Epidermal melanocyte (primary cell): Measurements from ENCODE around the gene ARHGAP23.

Source experiments
- DNase-seq: peaks from one replicate; pipeline ENCODE4 v3.0.0; 2011; ENCODE audit warnings: low spot score; ENCODE audit not compliant: insufficient read length

ARHGAP23 gene

DNA sequence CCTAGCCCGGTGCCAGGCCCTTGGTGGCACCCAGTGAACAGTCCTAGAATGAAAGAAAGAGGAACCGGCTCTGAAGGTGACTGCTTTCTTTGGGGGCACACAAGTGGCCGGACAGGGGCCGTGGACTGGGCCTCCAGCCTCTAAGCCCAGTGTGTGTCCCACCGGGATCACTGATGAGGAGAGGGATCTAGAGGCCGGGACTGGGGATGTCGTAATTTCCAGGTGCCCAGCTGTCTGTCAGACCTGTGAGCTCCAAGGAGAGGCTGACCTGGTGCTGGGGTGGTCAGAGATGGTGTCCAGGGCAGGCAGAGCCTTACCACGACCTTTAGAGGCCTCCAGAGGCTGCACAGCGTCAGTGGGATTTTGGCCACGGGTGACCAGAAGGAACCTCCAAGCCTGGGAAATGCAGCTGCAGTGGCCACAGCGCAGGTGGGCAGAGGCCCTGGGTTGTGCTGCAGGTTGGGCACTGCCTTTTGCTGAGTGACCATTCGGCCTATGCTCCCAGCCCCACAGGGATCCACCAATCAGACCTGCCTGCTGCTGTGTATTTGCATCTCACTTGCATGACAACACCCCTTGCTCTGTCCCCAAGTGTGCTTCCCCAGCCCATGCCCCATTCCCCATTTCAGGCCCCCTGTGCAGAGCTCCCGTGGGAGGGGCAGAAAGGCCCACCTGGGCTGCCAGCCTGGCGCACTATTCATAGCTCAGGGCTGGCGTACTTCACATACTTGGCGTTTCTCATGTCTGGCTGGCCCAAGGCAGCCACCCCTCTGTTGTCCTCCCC is 12.5 kb downstream of the ARHGAP23 start:
- DNase-seq: no peak

DNA sequence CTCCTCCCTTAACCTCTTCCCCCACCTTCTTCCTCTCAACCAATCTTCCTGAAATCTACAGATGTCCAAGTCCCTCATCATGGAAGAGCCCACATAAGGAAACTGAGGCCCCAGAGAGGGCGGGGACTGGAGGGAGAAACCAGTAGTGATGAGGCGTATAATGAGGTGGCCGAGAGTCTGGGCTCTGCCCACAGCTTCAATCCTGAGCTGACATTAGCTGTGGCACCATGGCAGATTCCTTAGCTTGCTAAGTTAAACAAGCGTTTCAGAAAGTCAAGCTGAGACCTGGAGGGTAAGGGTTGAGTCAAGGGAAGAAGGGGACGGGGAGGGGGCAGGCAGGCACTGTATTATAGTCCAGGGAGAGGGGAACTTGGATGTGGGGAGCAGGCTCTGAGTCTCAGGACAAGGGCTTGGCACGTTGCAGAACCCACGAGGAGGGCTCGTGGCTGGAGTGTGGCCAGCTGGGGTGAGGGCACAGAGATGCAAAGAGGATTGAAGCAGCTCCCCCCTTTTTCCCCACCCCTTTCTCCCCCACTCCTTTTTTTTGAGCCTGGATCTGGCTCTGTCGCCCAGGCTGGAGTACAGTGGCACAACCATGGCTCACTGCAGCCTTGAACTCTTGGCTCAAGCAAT is 13.3 kb downstream of the ARHGAP23 start:
- DNase-seq: no peak

DNA sequence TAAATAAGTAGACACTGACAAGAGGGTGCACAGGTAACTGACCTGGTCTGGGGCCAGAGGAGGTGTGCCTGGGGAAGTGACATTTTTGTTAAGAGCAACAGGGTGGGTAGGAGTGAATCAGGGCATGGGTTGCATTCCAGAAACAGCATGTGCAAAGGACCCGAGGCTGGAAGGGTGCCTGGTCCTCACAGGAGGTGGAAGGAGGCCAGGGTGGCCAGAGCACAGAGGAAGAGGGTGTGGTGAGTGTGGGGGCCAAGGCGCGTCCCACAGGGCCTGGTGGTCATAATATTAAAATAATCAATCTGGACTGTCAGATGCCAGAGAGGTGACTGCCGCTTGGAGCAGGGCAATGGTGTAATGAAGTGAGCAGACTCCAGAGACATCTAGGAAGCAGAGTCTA is 14.3 kb downstream of the ARHGAP23 start:
- no peak for DNase-seq

DNA sequence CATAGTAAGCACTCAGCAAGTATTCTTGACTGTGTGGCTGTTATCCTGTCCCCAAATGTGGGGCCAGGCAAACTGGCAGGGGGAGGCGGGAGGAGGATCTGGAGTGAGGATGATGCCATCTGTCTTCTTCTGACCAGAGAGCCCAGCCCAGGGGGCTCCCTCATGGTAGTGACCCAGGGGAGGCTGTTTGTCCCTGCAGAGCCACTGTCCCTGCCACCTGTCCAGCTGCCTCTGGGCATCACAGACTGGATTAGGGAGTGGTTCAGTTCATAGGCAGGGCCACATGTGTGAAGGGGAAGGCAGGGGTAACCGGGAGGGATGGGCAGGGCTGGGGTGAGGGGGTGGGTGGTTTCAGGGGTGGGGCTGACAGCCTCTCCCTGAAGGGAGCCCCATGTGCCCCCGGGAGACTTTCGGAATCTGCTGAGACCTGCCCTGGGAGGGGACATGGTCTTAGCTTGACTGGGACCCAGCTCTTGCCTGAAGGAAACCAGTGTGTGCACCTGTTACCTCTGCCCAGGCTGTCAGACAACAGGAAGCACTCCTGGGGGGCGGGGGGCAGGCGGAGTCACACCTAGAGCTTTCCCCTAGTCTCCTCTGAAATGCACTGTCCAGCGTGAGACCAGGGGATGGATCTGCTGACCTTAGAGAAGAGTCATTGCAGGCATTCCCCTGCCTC is 15.2 kb downstream of the ARHGAP23 start:
- no peak for DNase-seq

DNA sequence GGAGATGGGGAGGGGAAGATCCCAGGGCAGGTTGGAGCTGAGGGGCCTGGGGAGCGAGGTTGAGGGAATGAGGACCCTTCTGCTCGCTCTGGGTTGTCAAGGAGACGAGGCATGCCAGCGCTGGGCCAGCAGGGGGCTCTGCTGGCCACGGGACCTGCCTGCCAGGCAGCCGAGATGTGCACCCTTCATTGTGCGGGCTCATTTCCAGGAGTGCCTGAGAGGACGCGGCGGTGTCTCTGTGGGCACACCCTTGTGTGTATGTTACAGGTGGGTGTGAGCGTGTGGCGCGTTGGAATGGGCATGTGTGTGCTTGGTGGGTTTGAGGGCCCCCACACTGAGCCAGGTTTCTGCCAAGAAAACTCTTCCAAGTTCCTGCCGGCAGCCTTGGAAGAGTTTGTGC is 15.9 kb downstream of the ARHGAP23 start:
- peak; percentile 88 for DNase-seq

DNA sequence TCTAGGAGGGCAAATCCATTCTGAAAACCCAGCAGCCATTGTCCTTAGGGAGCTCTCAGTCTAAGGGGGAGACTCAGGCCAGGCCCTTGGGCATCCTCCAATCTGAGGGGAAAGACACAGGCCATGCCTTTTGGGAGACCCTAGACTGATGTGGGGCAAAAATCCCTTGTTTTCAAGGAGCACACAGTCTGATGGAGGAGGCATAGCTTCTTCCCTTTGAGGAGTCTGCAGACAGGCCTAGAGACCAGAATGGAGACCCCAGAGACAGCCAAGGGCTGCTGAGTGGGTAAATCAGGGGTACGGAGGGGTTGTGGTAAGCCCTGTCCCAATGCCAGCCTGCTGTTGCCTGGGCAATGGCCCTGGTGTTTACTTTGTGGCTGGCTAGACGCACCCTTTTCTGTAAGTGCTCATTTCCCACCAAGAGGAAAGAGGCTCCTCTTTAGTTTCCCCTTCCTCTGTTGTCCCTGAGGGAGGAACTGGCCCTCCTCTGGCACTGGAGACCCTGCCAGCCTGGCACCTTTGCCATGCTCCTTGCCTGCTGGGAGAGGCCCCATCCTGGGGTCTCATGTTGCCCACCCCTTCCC is 19.3 kb downstream of the ARHGAP23 start:
- DNase-seq: no peak

DNA sequence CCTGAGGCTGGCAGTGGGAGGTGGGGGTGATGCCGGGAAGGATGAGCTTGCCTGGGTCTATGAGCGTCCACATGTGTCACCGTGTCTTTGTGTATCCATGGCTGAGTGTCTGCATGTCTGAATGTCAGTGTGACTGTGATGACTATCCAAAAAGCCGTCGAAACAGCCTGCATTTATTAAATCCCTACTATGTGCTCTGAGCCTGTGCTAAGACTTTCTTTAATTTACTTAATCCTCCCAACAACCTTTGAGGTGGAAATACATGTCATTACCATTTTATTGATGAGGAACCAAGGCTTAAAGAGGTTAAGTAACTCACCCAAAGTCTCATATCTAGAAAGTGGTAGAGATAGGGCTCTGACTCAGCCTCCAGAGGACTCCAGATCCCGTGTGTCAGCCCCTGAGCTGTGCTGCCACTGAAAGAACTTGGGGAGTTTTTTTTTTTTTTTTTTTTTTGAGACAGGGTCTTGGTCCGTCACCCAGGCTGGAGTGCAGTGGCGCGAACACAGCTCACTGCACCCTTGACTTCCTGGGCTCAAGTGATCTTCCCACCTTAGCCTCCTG is 20.0 kb downstream of the ARHGAP23 start:
- DNase-seq: no peak

DNA sequence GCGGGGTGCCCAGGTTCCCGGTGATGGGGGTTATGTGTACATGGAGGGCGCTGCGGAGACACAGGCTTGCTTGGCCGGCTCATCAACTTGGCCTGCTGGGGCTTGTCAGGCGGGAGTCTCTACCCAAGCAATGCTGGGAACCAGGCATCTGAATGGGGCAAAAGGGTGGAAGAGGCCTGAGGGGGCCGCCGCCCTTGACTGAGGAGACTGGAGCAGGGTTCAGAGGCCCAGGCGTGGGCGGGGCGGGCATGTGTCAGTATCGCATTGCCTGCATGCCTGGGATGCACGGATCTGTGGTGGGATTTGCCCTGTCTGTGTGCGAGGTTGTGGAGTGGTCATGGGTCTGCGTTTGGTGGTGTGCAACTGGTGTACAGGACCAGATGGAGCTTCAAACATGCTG is 21.1 kb downstream of the ARHGAP23 start:
- DNase-seq: peak; percentile 7

DNA sequence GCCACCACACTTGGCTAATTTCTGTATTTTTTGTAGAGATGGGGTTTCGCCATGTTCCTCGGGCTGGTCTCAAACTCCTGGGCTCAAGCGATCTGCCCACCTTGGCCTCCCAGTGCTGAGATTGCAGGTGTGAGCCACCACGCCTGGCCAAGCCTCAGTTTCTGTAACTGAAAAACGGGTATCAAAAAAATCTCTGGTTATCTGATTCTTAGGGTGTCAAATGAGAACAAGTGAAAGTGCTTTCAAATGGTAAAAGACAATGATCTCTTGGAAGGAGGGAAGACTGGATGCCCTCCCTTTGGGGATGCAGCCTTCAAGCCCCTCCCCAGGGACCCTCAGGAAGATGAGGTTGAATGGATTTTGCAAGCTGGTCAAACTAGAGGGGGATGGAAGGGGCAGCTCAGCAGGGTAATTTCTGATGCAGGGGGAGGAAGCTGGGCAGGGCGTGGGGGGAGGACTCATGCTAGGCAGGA is 22.3 kb downstream of the ARHGAP23 start:
- no peak for DNase-seq

DNA sequence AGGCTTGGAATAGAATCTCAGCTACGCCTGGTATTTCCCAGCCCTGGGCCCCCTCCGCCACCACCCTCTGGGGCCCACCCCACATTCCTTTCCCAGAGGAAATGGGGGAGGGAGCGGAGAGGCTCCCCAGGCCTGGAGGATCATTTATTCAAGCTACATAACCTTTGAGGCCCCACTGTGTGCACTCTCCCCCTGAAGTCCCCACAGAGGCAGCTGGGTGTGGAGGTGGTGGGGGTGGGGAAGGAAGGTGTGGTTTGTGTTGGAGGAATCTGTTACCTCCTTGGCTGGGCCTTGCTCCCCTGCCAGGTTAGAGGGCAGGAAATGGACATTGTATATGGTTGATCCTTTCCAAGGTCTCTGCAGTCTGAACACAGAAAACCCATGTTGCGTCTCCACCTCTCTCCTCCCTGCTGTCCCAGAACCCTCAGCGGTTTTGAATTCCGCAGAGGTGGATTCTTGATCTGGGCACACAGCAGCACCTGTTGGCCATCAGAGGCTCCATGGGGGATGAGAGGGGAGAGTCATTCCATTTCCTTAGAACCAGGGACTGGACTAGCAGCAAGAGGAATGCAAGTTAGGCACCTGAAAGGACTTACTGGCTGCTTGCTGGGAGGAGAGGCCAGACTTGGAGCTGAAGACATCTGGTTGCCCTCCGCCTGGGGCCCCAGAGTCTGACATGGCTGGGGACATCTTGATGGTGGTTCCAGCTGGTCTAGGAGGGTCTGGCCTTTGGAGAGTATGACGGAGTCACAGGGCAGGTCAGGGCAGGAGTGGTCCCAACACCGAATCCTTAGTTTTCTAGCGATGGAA is 23.0 kb downstream of the ARHGAP23 start:
- DNase-seq: peak; percentile 58

DNA sequence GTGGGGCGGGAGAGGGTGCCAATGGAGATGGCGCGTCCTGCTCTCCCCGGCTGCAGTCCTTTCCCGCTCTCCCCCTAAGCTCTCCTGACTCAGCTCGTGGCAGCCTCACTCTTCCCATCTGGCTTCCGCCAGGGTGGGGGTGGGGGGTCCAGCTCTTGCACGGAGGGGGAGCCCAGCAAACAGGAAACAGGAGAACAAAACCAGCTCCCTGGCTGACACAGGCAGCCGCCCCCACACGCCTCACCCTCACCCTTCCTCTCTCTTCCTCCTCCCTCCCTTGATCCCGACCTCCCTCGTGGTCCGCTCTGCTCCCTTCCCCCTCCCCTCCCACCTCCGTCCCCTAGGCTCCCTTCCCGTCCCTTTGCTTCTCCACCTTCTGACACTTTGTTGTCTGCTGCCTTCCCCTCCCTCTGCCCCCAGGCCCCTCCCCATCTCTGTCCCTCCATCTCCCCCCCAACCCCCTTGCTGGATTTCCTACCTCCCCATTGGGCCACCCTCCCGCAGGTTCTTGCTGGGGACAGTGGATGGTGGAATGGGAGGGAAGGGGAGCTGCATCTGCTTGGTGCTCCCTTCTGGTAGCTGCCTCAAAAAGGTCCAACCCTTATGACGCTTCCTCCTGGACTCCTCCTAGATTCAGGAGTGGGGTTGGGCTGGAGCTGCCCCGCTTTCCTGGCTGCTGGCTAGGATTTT is 23.7 kb downstream of the ARHGAP23 start:
- peak; percentile 71 for DNase-seq

DNA sequence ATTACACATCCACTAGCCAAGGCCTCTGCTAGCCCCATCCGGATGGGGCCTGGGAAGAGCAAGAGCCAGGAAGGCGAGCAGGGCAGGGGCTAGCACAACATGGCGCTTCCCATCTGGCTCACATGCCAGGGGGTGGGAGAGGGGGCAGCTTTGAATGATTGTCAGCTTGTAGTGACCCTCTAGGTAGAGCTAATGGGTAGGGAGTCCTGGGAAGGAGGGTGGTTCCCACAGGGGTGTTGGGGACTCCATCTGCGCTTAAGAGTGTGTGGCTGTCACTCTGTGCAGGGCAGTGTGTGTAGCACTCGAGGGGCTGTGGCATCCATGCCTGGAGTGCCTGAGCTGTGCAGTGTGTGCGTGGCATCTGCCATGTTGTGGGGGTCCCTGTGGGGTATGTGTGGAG is 24.5 kb downstream of the ARHGAP23 start:
- DNase-seq: no peak

DNA sequence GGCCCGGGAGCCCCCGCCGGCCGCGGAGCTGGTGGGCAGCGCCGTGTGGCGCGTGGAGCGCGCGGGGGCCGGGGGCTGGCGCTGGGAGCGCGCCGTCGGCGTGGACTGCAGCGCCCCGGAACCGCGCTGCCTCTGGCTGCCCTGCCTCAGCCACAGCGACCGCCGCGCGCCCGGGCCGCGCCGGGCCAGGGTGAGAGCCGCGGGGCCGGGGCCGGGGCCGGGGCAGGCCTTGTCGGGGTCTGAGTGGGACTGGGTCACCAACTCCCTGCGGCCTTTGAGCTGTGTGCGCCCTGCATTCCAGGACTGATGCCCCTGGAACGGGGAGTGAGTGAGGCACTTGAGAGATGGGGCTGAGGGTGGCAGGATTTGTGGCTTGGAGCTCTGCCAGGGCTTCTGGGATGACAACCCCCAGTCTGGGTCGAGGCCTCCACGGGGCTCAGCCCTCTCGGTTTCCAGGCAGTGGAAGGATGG is 25.7 kb downstream of the ARHGAP23 start:
- DNase-seq: peak; percentile 51

DNA sequence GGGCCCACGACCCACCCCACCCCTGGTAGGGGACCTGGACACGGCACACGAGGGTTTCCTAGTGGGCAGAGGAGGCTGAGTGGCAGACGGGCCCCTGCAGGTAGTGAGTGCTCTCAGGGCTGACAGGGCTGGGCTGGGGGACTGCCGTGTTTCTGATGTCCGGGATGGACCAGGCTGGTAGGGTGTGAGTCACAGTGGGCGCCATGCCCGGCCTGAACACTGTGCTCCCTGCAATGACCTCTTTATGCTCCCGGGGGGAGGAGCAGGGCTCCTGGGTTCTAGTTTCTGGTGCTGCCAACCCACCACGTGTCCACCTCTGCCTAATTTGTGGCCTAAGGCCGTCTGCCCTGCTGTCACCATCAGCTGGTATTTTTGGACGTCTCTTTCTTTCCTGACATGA is 26.3 kb downstream of the ARHGAP23 start:
- DNase-seq: peak; percentile 83

DNA sequence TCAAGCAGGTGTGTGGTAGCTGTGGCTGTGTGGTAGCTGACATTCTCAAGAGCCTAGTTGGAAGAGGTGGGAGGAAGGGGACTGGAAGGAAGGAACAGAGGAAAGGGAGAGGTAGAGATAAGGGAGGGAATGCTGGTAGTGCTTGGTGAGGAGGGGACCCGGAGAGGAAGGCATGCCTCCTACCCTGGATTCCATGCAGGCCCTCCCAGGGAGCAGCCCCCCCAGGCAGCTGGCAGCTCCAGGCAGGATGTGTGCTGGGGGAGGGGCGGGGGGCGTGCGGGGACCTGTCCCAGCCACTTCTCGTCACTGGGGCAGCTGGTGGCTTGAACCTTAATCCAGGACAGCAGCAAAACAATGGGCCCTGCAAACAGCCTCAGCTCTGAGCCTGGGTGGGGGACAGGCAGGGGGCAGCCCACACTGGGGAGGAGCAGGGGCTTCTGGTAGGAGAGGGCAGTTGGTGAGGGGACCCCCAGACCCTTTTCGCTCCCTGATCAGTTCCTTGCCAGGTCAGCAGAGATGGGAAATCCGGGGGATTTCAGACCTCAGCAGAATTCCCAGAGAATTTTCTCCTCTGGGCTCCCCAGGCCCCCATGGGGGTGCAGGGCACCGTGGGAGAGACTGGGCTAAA is 27.1 kb downstream of the ARHGAP23 start:
- no peak for DNase-seq

DNA sequence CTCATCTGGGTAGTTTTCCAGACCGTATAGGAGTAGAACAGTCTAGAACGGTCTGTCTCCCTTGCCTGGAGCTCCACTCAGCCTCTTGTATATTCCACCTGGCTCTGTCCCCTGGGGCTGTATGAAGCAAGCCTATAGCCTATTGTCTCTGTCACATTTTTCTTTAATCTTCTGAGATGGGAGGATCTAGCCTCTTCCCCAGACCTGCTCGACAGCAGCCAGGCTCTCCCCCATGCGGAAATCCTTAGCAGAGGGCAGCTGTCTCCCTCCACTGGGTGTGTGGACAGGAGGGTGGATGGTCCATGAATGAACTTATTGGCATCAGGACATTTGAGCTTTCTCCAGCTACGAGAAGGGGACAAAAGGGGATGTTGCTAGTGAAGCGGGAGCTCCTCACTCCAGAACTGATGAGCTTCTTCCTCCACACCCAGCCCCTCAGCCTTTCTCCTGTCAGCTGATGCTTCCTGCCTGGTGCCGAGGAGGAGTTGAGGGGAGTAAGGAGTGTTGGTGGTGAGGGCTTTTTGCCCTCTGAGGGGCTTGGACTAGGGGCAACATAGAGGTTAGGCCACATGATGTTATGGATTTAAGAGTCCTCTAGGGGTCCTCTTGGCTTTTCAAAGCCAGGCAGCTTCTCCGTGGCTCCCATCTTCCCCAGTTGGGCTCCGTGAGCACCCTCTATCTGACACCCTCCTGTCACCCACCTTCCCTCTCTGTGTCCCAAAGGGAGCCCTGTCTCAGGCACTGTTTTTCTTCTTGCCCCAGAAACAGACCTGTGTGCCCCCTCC is 28.0 kb downstream of the ARHGAP23 start:
- DNase-seq: no peak

DNA sequence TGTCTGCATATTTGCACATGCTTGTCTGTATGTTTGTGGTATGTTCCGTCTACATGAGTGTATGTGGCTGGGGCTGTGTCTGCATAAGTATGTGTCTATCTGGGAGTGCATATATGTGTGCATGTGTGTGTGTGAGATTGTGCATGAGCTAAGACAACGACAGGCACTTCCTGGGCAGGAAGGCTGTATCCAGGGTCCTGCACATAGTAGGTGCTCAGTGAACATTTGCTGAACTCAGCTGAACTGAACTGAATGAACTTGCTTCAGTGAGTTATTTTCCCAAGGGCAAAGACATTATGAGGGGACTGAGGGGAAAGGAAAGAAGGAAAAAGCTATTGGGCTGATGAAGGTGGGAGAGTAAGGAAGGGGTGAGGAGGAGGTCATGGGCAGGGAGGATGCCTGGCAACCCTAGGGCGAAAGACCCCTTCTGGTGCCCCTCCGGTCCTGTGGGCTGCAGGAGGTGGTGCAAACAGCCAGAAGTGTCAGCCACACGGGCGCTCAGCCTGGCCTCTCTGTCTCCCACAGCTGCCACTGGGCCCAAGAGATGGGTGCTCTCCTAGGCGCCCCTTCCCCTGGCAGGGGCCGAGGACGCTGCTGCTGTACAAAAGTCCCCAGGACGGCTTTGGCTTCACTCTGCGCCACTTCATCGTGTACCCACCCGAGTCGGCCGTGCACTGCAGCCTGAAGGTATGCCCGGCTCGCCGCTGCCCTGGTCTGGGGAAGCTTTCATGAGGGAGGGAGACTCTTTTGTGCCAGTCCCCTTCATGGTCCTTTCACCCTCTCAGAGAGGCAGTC is 29.5 kb downstream of the ARHGAP23 start:
- no peak for DNase-seq

DNA sequence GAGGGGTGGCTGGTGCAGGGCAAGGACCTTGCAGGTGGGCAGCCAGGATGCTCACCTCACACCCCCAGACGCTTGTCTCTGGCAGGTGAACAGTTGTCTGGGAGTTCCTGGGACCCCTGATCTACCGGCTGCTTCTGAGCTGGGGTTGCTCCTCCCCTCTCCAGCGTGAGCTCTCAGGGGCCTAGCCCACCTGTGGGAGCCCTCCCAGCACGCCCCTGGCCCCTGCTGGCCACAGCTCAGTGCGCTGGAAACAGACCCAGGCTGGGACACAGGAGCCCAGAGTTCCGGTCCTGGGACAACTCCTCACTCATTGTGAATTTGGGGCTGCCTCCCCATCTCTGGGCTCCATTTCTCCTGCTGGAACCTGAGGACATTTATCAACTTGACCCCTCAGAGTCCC is 30.3 kb downstream of the ARHGAP23 start:
- no peak for DNase-seq
